ENCODE measurements around the gene AGBL4.

AGBL4 gene

GRCh38 chr1:48665708-48666407, 1357.9 kb downstream of the AGBL4 start:
- TF ChIP-seq CTCF (IDR thresholded peaks at IDR 0.05; ENCODE audit: insufficient read depth, low read depth, low read length, missing control alignments) = no peak
- H3K4me3 ChIP-seq (ENCODE audit: low read length) = no peak overlapping the region
- no peak for DNase-seq (ENCODE audit: low read depth)

GRCh38 chr1:48661726-48662463, 1361.9 kb downstream of the AGBL4 start:
- no peak overlapping the region for H3K4me3 ChIP-seq (ENCODE audit: low read length)
- no peak for DNase-seq (ENCODE audit: low read depth)
- TF ChIP-seq CTCF (IDR thresholded peaks at IDR 0.05; ENCODE audit: insufficient read depth, low read depth, low read length, missing control alignments) = no peak

- DNase-seq (ENCODE audit: low read depth) = no peak
- no peak overlapping the region for H3K4me3 ChIP-seq (ENCODE audit: low read length)
- TF ChIP-seq CTCF (IDR thresholded peaks at IDR 0.05; ENCODE audit: insufficient read depth, low read depth, low read length, missing control alignments) = no peak
Measured at GRCh38 chr1:48659801-48660200, 1364.0 kb downstream of the AGBL4 start.

DNA sequence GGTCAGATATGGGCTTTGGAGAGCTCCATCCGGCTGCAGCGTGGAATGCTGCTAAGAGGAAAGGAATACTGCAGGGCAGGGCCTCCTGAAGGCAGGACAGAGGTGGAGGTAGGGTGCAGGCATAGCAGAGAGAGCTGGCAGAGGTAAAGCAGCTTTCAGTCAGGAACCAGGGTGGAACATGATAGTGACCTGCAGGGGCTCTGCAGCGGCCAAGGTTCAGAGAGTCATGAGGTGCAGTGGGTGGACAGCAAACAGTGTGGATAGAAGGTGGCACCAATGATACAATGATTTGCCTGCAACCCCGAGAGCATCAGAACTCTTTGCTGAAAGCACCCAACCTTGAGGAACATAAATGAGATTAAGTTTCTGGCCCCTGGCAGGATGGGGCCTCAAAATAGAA, 1366.3 kb downstream of the AGBL4 start:
- TF ChIP-seq CTCF (IDR thresholded peaks at IDR 0.05; ENCODE audit: insufficient read depth, low read depth, low read length, missing control alignments) = no peak
- H3K4me3 ChIP-seq (ENCODE audit: low read length) = no peak overlapping the region
- no peak for DNase-seq (ENCODE audit: low read depth)

GRCh38 chr1:48654606-48655210, 1369.0 kb downstream of the AGBL4 start:
- DNase-seq (ENCODE audit: low read depth) = no peak
- no peak for TF ChIP-seq CTCF (IDR thresholded peaks at IDR 0.05; ENCODE audit: insufficient read depth, low read depth, low read length, missing control alignments)
- H3K4me3 ChIP-seq (ENCODE audit: low read length) = no peak overlapping the region

GRCh38 chr1:48652334-48652733, 1371.4 kb downstream of the AGBL4 start:
- H3K4me3 ChIP-seq (ENCODE audit: low read length) = no peak overlapping the region
- no peak for DNase-seq (ENCODE audit: low read depth)
- no peak for TF ChIP-seq CTCF (IDR thresholded peaks at IDR 0.05; ENCODE audit: insufficient read depth, low read depth, low read length, missing control alignments)
